ENCODE results near the gene RAD51B.

Gene RAD51B

DNA sequence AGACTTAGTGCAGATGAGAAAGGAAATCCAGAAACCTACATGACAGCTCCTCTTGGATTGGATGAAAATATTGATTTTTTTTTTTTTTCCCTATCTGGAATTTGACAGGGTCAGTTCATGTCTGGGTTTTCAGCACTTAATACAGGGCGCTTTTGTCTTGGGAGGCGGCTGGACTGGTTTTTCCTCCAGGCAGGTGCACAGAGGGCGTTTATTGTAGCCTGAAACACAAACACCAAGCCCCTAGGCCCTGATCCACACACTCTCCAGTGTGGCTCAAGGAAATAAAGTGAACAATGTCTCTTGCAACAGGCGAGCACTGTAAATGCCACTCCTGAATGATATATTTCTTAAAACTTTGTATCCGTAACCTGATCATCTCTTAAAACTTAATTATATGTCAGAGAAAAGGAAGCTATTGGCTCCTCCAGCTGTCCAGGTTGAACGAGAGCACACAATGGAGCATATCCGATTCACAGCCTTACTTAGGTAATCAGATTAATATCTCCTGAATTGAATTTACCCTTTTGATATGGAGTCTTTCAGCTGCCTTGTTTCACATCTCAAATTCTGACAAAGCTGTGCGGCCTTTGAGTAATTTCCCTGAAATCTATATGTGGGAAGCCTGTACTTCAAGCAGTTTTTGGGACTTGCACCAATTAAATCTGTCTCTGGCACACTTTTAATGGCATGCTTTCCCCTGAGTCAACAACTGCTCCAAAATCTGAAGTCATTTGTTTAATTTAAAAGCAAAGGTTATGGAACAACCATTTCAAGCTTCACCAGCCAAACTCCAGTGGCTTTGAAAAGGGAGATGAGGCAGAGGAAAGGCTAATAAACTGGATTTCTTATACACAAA is 487.6 kb downstream of the RAD51B start:
- DNase-seq (ENCODE audit: low read depth): no peak

- no peak for DNase-seq (ENCODE audit: low read depth)
Measured at GRCh38 chr14:68307790-68308168, 488.2 kb downstream of the RAD51B start.

GRCh38 chr14:68308726-68309520 is 489.3 kb downstream of the RAD51B start:
- DNase-seq (ENCODE audit: low read depth): no peak

- DNase-seq (ENCODE audit: low read depth): no peak
Measured at GRCh38 chr14:68309616-68310015, 490.0 kb downstream of the RAD51B start.

- no peak for DNase-seq (ENCODE audit: low read depth)
Measured at GRCh38 chr14:68312300-68312699, 492.7 kb downstream of the RAD51B start.

DNA sequence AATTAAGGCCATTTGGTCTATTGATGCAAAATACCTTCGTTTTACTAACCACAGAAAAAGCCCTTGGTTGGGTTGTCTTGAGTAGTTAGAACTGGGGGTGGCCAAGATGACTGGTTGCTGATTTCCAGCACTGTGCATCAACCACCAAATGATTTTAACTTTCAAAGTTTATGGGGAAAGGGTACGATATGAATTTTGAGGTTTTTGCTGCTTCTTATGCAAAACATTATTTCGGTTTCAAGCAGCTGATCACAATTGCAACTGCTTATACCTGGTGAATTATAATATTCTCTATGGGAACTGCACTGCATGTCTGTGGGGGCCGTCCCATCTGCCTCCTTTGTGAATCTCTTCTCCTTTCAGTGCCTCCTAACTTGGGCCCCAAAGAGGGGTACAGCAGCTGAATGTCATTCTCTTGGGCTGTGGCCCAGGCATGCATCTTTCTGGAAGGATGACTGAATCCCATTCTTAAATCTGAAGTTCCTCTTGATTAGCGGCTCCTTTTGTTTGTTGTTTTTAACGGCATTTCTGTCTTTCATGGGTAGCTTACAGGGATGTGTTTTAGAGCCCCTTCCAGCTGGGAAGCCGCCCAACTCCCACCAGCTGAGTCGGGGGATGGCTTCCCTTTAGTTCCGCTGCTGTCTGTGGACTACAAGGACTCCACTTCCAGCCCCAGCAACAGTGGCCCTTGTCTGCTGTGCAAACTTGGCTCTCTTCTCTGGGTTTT is 493.5 kb downstream of the RAD51B start:
- no peak for DNase-seq (ENCODE audit: low read depth)

GRCh38 chr14:68314642-68315041 is 495.1 kb downstream of the RAD51B start:
- DNase-seq (ENCODE audit: low read depth): no peak

DNA sequence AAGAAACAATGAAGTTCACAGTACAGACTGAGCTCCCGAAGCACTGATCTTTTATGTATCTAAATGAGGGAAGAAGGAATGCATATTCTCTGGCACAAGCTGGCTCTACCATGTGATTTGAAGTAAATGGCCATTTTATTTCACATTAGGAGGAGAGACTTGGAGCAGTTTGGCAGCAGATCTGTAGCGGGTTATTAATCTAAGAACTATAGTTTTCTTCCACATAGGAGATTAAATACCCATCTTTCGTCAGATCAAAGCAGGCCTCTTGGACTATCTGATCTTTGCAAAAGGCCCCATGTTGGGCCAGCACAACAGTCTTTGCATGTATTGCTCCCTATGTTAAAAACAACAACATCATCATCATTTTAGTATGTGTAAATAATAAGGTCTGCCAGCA is 495.5 kb downstream of the RAD51B start:
- no peak for DNase-seq (ENCODE audit: low read depth)

DNA sequence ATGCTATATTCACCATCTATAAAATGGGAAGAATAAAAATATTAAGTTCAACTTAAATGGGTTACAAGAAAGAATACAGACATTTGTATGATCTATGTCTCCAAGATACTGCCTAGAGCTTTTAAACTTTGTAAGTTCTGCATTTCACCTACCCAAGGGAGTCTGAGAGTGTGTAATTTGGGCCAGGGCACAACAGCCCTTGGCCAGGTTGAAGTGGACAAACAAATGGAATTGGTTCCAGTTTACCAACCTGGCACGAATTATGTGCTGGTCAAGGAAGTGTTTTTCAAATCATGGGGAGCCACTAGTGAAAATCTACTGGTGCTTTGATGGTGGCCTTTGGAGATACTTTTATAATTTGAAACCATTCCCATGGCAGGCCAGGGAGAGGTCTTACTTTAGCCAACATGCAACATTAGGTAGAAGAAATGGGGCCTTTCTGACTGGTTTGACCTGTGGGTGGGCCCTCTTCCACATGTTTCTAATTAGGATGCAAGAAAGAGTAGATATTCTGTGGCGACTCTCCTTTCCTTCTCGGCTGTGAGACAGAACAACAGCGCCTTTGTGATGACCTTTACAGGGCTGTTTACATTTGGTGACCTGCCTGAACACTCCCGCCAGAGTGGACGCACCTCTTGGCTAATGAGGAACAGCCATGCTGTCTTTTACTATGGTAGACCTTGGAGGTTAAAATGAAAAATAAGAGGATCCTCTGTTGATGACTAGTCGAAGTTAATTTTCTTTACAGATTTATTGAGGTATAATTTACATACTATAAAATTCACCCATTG is 496.7 kb downstream of the RAD51B start:
- no peak for DNase-seq (ENCODE audit: low read depth)

DNA sequence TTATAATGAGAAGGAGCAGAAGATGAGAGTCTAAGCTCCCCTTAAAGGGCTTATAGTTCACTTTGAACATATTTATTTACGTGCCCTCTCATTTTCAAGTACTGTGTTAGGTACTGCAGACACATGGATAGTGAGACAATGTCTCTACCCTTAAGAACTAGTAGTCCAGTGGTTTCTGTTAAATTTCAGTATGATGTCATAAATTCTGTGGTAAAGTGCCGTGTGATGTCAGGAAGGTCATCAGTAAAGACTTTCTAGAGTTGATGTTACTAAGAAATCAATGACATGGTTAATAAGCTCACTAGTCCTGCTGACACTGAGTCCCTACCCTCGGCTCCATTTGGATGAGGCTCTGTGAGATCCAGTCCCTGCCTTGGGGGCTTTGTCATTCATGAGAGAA is 497.7 kb downstream of the RAD51B start:
- DNase-seq (ENCODE audit: low read depth): no peak

- DNase-seq (ENCODE audit: low read depth): no peak
Measured at GRCh38 chr14:68318828-68319227, 499.2 kb downstream of the RAD51B start.

DNA sequence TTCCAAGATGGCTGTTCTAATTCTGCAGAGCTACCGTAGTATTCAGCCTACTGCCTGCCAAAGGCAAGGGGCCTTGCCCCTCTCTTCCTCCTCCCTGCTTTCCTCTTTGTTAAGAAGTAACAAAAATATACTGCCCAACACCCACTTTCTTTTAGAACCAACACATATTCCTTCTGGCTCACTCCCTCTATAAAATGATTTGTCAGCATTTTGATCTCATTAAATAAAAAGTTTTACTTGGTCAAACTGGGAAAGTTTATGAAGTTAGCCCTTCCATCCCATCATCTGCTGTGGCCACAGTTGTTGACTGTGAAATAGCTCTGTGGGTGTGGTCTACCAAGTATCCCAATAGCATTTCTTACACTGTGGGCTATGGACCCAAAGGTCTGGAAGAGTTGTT is 500.9 kb downstream of the RAD51B start:
- no peak for DNase-seq (ENCODE audit: low read depth)

GRCh38 chr14:68322940-68323620 is 503.5 kb downstream of the RAD51B start:
- DNase-seq (ENCODE audit: low read depth): no peak

- no peak for DNase-seq (ENCODE audit: low read depth)
Measured at GRCh38 chr14:68325267-68325807, 505.8 kb downstream of the RAD51B start.

DNA sequence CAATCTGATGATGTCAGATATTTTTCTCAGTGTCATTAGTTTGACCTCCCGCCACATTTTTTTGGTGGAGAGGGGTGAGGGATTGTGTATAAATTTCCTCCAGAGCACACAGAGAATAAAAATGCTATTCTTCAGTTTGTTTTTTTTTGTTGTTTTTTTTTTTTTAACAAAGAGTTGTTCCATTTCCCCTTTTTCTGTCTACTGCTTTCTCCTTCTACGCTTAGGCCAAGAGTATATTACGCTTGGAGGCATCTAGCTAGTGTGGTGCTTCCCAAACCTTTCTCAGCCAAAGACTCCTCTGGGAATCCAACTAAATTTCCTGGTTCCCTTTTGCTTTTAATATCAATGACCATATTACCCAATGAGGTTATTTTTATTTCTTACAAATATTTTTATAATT is 507.7 kb downstream of the RAD51B start:
- DNase-seq (ENCODE audit: low read depth): no peak

GRCh38 chr14:68328509-68328908 is 508.9 kb downstream of the RAD51B start:
- no peak for DNase-seq (ENCODE audit: low read depth)

DNA sequence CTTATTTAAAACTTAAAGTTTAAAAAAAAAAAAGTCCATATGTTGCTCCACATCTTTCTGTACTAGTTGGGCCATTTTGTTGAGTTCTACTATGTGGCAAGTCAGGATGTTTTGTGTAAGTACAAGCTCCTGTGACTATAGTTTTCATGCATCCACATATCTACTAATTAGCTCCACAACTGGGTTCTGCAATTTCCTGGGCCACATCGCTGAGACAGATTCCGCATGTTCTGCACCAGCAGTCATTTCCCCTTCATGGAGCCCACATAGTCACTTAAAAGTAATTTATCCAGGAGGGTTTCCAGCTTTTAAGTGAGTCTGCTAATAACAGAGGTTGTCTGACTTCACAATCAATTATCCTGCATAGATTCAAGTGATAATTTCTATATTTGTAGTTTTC is 511.8 kb downstream of the RAD51B start:
- no peak for DNase-seq (ENCODE audit: low read depth)

- no peak for DNase-seq (ENCODE audit: low read depth)
Measured at GRCh38 chr14:68331991-68332390, 512.4 kb downstream of the RAD51B start.

GRCh38 chr14:68333262-68333661 is 513.7 kb downstream of the RAD51B start:
- no peak for DNase-seq (ENCODE audit: low read depth)

- DNase-seq (ENCODE audit: low read depth): no peak
Measured at GRCh38 chr14:68335312-68335711, 515.7 kb downstream of the RAD51B start.

DNA sequence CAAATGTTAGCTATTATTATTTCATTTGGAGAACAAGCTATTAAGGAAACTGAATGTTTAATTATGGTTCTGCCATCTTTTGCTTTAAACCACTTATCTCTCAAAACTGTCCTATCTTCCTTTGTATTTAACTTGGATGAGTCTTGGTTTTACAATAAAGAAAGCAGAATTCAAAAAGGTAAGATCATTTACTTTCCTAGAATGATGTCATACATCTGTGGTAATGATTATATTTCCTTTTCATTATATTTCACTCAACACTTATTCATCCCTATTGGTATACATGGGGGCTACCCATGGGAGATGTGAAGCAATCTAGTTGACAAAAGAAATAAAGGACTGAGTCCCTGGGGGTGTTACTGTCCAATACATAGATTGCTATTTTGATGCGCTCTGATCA is 516.6 kb downstream of the RAD51B start:
- DNase-seq (ENCODE audit: low read depth): no peak
